GM21717 (cell line): Measurements from ENCODE around the gene ZMYND8.
"Not testable (repeated sequence)": the region's sequence is repeated elsewhere in the genome, so short reads cannot be mapped to it uniquely, and the experiment has no call there.

ENCODE experiments used
- ATAC-seq: cut with Tn5 transposase; IDR thresholded peaks from one replicate; pipeline ENCODE4 v1.9.1; 2021; ENCODE audit warnings: mild to moderate bottlenecking, moderate library complexity; ENCODE audit not compliant: unreplicated experiment

The ZMYND8 gene

DNA sequence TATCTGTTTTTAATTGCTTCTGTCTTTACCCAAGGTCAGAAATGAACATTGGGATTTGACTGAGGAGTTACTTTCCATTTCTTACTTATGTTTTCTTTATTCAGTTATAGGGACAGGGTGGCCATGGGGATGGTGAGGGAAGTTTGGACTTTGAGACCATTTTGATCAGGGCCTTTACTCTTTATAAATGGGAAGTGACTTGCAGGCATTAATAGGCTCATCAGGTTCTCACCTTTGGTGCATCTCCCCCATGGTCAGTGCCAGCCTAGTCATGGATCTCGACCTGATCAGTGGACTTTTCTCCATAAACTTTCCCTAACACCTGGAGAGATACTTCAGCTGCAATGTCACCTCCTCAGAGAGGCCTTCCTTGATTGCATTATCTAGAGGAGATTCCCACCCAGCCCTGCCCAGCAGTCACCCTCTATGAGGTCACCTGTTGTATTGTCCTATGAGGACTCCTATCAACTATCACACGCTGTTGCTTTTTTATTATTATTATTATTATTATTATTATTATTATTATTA, 16.8 kb upstream of the ZMYND8 start:
- ATAC-seq, result no peak

DNA sequence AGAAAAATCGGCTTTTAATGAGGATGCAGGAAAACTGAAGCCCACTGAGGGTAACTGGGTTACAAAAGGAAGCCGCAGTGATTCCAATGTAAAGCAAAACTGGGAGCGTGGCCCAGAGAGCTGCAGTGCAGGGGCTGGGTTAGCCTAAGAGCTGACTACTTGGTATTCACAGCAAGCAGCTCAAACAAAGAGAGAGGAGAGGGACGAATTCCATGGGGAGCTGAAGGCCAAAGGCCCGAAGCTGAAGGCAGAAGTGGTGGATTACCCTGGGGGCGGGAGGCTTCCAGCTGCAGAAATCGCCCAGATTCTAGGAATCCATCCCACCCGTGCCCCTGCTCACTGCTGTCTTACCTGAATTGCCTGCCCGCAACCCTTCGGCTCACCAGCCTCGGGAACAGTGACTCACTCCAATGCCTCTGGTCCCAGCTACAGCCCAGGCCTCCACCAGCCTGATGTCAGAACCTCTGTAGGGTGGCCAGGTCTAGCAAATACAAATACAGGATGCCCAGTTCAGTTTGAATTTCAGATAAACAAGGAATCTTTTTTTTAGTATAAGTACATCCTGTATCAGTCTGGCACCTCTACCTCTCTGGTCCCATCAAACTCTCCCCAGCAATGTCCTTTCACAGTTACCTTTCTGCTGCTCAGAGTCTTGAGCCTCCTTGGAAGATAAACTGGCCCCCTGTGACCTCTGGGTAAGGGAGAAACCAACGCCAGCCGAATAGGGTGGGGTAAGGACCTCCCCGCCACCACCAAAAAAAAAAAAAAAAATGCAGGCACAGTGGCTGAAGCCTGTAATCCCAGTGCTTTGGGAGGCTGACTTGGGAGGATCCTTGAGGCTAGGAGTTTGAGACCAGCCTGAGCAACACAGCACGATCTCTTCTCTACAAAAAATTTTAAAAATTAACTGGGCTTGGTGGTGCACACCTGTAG, 14.6 kb upstream of the ZMYND8 start:
- ATAC-seq, result no peak

DNA sequence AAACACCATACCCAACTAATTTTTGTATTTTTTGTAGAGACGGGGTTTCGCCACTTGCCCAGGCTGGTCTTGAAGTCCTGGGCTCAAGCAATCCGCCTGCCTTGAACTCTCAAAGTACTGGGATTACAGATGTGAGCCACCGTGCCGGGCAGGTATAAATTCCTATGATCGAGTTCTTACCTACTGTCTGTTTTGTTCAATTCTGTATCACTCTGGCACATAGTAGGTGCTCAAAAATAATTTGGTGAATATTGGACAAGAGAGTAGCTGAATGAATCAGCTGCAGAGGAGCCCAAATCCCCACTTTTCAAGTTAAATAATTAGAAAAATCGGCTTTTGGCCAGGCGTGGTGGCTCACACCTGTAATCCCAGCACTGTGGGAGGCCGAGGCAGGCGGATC, 13.7 kb upstream of the ZMYND8 start:
- no peak for ATAC-seq

DNA sequence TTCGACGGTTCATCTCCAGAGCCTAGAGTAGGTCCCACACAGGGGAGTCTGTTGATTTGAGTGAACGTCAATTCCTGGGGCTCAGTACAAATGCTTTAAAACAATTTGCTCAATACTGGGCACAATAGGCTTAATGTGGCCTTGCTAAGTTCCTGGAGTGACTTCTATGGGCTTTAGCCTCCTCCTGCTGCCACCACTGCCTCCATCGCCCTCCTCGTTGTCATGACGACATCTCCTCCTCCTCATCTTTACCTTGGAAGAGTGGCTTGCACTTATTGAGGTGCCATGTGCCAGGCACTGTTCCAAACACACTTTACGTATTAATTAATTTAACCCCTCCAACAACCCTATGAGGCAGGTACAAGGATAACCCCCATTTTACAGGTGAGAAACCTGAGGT, 11.8 kb upstream of the ZMYND8 start:
- ATAC-seq, result no peak

DNA sequence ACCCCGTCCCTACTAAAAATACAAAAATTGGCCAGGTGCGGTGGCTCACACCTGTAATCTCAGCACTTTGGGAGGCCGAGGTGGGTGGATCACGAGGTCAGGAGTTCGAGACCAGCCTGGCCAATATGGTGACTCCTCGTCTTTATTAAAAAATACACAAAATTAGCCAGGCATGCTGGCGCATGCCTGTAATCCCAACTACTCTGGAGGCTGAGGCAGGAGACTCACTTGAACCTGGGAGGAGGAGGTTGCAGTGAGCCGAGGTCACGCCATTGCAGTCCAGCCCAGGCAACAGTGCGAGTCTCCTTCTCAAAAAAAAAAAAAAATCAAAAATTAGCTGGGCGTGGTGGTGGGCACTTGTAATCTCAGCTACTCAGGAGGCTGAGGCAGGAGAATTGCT, 9.8 kb upstream of the ZMYND8 start:
- ATAC-seq, result not testable (repeated sequence)

DNA sequence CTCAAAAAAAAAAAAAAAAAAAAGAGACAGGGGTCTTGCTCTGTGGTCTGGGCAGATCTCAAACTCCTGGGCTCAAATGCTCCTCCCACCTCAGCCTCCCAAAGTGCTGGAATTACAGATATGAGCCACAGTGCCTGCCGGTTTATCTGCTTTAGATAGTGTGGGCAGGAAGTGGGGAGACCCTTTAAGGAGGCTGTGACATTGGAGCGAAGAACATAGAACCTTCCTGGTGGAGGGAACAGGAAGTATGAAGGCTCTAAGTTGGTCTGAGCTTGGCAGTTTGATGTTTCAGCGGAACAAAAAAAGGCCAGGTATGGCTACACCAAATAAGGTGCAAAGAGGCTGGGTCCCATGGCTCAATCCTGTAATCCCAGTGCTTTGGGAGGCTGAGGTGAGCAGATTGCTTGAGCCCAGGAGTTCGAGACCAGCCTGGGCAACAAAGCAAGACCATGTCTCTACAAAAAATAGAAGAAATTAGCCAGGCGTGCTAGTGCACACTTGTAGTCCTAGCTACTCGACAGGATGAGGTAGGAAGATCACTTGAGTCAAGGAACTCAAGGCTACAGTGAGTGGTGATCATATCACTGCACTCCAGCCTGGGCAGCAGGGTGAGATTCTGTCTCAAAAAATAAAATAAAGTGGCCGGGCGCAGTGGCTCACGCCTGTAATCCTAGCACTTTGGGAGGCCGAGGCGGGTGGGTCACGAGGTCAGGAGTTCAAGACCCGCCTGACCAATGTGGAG, 8.7 kb upstream of the ZMYND8 start:
- no peak for ATAC-seq

DNA sequence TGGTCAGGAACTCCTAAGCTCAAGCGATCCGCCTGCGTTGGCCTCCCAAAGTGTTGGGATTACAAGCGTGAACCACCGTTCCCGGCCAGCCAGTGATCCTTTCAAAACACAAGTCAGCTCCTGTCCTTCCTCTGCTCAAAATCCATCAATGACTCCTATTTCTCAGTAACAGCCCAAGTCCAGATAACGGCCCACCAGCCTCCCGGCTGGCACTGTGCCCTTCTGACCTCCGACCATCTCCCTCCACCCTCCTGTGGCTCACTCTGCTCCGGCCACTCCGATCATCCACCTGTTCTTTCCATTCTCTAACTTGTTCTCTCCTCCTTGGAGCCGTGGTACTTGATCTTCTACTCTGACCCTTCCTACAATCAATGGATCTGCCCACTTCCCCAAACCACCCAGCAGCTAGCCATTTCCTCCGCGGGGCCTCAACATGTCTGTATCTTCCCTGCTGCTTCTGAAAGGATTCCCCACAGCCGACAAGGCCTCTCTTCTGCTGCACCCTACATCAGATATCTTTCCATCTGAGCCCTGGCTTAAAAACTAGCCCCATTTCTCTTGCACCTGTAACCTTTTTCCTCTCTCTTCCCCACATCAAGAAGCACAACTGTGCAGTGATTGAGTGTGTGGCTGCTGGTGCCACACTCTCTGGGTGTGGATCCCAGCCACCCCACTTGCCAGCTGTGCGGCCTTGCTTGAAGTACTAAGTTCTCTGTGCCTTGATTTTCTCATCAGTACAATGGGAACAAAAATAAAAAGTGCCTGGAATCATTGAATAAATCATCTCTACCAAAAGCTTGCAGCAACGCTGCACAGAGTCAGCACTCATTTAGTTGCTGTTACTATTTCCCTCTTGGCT, 6.1 kb upstream of the ZMYND8 start:
- ATAC-seq, result no peak

DNA sequence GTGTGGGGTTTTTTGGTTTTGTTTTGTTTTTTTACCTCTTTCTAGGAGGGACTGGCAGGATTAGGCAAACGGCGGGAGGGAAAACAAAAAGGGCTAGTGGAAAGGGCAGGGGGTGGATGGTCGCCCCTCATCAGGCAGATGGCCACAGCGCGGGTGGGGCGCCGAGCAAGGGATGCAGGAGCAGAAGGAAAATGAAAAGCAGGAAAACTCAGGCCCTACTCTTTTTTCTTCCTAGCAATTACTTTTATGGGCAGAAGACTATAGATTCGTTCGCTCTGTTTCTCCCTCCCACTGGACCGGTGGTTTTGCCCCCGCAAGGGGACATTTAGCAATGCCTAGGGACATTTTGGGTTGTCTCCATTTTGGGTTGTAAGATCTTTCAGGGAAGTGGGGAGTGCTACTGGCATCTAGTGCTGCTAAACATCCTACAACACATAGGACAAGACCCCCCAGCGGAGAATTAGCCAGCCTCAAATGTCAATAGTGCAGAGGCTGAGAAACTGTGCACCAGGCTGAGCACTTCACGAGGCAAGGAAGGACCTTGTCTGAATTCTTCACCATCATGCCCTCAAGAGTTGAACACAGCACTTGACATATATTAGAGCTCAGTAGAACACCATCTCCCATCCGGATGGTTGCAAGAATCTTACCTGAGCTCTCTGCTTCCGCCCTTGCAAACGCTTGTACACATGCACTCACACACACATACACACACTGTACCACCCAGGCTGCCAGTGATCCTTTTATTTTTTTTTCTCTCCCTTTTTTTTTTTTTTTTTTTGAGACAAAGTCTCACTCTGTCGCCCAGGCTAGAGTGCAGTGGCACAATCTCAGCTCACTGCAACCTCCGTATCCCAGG, 4.8 kb upstream of the ZMYND8 start:
- ATAC-seq, result no peak

DNA sequence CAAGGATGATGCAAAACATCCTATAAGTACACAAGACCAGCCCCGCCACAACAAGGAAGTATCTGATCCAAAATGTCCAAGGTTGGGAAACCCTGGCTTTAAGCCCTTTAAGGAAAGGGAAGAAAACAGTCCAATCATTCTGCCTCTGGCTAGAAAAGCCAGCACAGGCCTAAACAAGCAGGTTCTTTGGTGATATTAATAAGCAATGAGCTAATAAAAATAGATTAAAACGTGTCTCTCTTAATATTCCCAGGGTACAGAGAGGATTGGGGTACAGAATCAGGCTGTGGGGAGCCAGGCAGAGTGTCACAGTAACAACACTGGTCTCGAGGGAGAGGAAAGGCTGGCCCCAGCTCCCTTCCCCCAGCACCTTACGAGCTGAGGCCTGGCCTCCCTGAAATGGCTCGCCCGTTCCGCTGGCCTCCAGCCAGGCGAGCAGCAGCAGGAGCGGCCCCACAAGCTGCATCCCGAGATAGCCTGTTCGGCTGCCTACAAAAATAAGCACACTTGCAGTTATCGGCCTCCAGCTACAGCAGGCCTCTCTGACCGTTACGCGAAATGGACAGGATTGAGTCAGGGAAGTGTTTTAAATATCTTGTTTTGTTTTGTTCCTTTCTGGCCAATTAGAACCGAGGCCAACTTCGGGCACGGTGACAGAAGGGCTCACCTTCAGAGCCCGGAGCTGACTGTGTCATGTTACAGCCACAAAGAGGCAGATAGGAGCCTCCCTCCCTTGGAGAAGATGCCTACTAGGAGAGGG, 4.0 kb upstream of the ZMYND8 start:
- ATAC-seq, result no peak

DNA sequence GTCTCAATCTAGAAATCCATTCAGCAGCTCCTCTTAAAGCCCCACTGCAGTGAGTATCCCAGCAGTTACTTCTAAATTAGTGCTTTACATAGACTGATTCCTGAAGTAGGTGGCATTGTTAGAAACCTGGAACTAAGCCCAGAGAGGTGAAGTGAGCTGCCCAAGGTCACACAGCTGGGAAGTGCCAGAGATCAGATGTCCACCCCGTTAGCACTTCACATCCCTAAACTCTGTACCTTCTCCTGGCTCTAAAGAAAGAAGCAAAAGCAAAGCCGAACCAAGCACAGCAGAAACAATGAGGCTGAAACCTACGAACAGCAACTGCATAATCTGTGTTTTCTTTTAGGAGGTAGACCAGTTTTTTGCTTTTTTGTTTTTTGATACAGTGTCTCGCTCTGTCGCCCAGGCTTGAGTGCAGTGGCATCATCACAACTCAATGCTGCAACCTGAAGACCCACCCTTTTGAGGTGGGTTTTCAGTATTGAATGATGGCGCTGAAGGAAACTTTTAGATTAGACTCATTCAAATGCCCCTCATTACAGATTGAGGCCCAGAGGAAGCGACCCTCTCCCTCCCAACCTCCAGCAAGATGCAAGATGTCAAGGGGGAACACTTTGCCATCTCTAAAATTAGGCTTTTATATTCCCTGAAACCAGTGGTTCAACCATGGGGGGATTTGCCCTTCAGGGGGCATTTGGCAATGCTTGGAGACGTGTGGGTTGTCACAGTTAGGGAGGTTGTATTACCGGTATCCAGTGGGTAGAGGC, 3.2 kb upstream of the ZMYND8 start:
- no peak for ATAC-seq

DNA sequence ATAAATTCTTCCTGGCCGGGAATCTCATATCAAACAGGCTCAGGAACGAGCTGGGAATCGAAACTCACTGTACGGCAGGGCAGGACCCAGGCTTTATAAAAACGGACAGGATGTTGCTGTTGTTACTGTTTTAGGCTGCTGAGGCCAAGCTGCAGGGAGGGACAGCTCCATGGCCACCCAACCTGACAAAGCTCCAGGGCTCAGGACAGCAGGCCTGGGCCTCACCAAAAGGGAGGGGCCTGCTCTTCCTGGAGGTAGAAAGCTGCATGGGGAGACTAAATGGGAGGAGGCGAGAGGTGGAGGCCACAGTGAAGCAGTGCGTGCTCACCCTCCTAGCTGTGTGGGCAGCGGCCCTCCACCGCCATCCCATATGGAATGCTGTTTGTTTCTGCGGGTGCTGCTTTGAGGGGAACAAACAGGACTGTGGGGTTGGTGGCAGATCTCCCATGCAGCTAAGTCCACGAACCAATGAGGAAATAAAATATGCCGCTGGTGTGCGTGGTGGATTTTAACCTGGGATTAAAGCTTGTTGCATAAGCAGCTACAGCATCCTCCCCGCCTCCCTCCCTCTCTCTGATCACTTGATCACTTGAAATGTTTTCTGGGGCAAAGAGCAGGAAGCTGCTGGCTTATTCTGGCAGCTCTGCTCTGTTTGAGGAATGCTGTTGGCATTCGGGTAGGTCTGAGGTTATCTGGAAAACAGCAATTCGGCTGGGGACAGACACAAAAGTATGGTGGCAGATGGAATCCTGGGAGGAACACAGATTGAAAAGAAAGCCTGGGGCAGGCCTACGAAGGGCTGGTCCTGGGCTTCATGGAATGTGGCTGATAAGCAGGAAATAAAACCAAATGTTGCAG, 2.4 kb upstream of the ZMYND8 start:
- no peak for ATAC-seq

DNA sequence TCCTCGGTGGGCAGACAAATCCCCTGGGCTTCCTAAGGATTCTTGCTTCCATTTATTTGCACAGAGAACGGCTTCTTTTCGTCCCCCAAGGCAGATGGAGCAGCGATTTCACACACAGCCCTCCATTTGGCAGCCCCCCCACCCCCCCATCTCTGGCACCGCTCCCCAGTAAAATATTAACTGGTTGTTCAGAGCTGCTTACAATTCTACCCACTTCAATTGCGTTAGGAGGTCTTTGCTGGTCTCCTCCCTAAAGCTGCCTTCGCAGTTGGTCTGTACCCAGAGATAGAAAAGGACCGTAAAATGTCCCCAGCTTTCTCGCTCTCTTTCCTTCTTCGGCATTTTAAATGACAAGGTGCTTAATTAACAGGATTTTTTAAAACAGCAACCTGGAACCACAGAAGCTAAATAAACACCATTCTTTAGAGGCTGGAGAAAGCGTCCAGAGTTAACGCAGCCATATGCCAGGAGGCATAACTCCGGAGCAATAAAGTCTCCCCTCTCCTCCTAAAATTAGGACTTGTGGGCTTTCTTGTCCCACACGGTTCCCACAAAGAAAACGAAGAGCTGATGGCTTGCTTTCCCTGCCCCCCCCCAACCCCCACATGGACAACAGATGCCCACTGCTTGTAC, 1.7 kb upstream of the ZMYND8 start:
- no peak for ATAC-seq

DNA sequence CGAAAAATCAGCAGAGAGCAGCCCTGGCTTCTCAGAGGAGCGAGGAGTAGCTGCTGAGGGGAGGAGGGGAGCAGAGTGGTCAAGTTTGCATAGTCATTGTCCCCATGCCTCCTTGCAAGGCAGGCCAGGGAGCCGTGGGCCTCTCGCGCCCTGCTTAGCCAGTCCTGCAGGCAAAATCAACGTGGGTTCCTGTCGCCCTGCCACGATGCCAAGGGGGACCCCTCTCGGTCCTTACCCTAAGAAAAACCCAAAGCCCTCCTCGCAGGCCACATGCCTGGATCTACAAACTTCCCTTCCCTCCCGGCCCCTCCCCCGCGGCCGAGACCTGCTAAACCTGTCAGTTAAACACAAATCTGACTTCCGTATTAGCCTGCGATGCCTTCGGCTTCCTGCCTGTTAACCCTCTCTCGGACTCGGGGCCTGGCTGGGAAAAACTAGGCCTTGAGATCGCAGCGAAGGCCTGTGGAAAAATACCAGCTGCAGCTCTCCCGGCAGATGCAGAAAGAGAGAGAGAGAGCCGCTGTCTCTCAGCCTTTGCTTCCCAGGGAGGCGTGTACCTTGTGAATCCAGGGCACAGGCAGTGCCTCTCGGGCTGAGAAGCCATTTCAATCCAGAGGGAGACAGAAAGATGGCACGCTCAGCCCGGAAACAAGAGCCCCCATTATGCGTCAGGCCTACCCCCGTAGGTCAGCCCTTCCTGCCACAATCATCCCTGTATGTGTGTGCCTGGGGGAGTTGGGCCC, 968 bp upstream of the ZMYND8 start:
- peak; percentile 40 for ATAC-seq

DNA sequence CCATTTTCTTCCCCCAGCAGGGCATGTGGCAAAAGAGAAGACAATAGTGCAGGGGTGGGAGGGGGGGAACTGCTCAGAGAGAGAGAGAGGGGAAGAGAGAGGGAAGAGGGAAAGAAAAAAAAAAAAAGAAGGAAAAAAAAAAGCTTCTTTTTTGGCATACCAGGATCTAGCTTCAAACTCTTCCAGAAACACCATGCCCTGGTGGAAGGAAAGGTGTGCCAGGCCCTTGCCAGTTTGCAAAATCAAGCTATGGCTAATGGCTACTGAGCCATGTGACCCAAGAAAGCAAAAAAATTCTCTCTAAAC, 326 bp downstream of the ZMYND8 start:
- no peak for ATAC-seq

DNA sequence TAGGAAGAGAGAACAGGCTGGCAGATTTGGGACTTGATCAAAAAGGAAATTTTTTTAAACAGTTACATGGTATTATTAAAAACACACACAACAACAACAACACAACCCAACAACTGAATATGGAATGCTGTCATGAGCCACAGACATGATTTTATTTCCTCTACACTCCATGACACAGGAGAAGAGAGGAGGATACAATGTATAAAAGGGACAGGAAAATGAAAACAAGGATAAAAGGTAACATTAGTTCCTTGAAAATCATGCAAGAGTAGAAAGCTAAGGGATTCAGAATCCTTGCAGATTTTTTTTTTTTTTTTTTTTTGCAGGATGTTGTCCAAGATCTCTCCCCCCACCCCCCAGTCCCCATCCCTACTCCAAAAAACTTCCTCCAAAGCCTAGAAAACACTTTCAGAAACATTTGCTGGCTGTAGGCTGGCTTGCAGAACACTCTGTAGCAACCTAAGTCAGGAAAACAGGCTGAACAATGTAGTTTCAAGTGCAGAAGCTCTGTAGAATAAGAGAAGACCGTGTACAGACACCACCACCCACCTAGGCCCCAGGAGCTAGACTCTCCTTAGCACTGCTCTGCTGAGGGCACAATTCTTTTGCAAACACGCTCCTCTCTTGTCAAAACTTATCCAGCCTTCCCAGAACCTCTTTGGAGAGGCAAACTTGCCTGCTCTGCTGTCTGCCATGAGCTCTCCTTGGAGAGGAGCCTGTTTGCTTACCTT, 845 bp downstream of the ZMYND8 start:
- no peak for ATAC-seq
